Left cardiac atrium (tissue), 4 donors: ENCODE results near the gene ZNF763. TPM values are rescaled to one million over a fixed set of nuclear protein-coding genes. Genes with fewer than 3 reads are reported as not detected.
"Not testable (repeated sequence)": the region's sequence is repeated elsewhere in the genome, so short reads cannot be mapped to it uniquely, and the experiment has no call there.

ENCODE experiments used
- ATAC-seq, 2 donors: fragments of 200-7000 bp; cut with Tn5 transposase; one replicate each; pipeline ENCODE4 v1.9.1; 2020; ENCODE audit warnings: mild to moderate bottlenecking in 2 of 2, moderate library complexity in 2 of 2
- DNase-seq: peaks from one replicate; pipeline ENCODE4 v3.0.0-alpha.2; 2020
- intact Hi-C, 2 donors: fragments of 100-400 bp; cut with DNase I; formaldehyde crosslinking; loops; one replicate each; pipeline versions ENCODE4 v1.14.1 to v1.15.1; 2022 to 2023
- total RNA-seq, 2 donors: library from RNA; stranded (reverse); fragmentation: NEBNext Ultra II Directional; extraction: Animal tissue kit (Norgen Biotek cat#: 25700); gene quantifications; one replicate each; pipeline ENCODE4 v1.2.1, GENCODE V29; 2021
- donor health status: DM: no; HTN: yes; CAD: no.
- donor health status: DM: no; HTN: yes; CAD: no; lungs with severe emphysema.
- donor health status: DM: yes; HTN: yes; CAD: no.
- donor health status: Dilated cardiomyopathy.

Gene ZNF763
- total RNA-seq, 2 donors from 2014 or later: 1.5 to 3.4 TPM

- intact Hi-C loops: loop anchor here in 1 of 2 donors (1.0 to 5.0 kb wide), 3 partner anchors 24 to 179 kb away; partner anchors contain the start of genes ZNF20 and ZNF878
- peak; percentile 85 to 87 for ATAC-seq
- peak; percentile 85 for DNase-seq
Observed at GRCh38 chr19:11963566-11964355, 1.1 kb upstream of the ZNF763 start.

- DNase-seq (no peak), ATAC-seq (peak; percentile 62 to 74)
- intact Hi-C loops: loop anchor here in 1 of 2 donors (1.0 to 5.0 kb wide), 3 partner anchors 23 to 178 kb away; partner anchors contain the start of genes ZNF20 and ZNF878
Observed at GRCh38 chr19:11964496-11964857, 363 bp upstream of the ZNF763 start.

GRCh38 chr19:11970174-11970573 is 5.3 kb downstream of the ZNF763 start:
- ATAC-seq (no peak), DNase-seq (no peak)
- intact Hi-C loops: no loop called here

- ATAC-seq: no peak
- DNase-seq: no peak
- intact Hi-C loops: no loop called here
Observed at GRCh38 chr19:11971041-11971440, 6.2 kb downstream of the ZNF763 start.

- intact Hi-C loops: no loop called here
- ATAC-seq (no peak), DNase-seq (no peak)
Observed at GRCh38 chr19:11973019-11973810, 8.4 kb downstream of the ZNF763 start.

- intact Hi-C loops: no loop called here
- DNase-seq (no peak), ATAC-seq (no peak)
Observed at GRCh38 chr19:11978492-11979100, 13.8 kb downstream of the ZNF763 start.

- intact Hi-C loops: no loop called here
- ATAC-seq: no peak
- DNase-seq: no peak
Observed at GRCh38 chr19:11979527-11979926, 14.7 kb downstream of the ZNF763 start.

- ATAC-seq: no peak
- DNase-seq: no peak
- intact Hi-C loops: loop anchor here in 1 of 2 donors (10.0 kb wide), 1 partner anchor 98 kb away; the partner anchor contains the start of gene ZNF69
Observed at GRCh38 chr19:11982526-11982925, 17.7 kb downstream of the ZNF763 start.

- intact Hi-C loops: loop anchor here in 1 of 2 donors (10.0 kb wide), 1 partner anchor 100 kb away; the partner anchor contains the start of gene ZNF69
- no peak for ATAC-seq
- no peak for DNase-seq
Observed at GRCh38 chr19:11984986-11985385, 20.1 kb downstream of the ZNF763 start.

GRCh38 chr19:11986754-11987153 is 21.9 kb downstream of the ZNF763 start:
- ATAC-seq: no peak
- intact Hi-C loops: loop anchor here (1.0 to 10.0 kb wide), 2 partner anchors 22 to 102 kb away; partner anchors contain the start of gene ZNF69 (in 1 of the 2)
- DNase-seq: no peak

GRCh38 chr19:11987405-11988281 is 22.8 kb downstream of the ZNF763 start:
- intact Hi-C loops: loop anchor here (1.0 to 10.0 kb wide), 5 partner anchors 23 to 191 kb away; partner anchors contain the start of gene ZNF69 (in 1 of the 2)
- DNase-seq: peak; percentile 99
- peak; percentile 100 for ATAC-seq

- intact Hi-C loops: loop anchor here (2.0 to 10.0 kb wide), 4 partner anchors 66 to 192 kb away; partner anchors contain the start of gene ZNF69 (in 1 of the 2)
- DNase-seq (no peak), ATAC-seq (no peak)
Observed at GRCh38 chr19:11989112-11989456, 24.2 kb downstream of the ZNF763 start.

GRCh38 chr19:11991921-11992320 is 27.1 kb downstream of the ZNF763 start:
- intact Hi-C loops, DNase-seq, ATAC-seq: not testable (repeated sequence)

GRCh38 chr19:11995174-11995573 is 30.3 kb downstream of the ZNF763 start:
- no peak for DNase-seq
- peak in 1 of 2 donors; percentile 41 for ATAC-seq
- intact Hi-C loops: no loop called here

GRCh38 chr19:12000152-12000981 is 35.5 kb downstream of the ZNF763 start:
- DNase-seq (no peak), ATAC-seq (no peak)
- intact Hi-C loops: no loop called here

GRCh38 chr19:12015015-12015752 is 50.3 kb downstream of the ZNF763 start:
- DNase-seq (no peak), ATAC-seq (no peak)
- intact Hi-C loops: no loop called here

- DNase-seq (no peak), ATAC-seq (no peak)
- intact Hi-C loops: no loop called here
Observed at GRCh38 chr19:12015753-12016116, 50.9 kb downstream of the ZNF763 start.
